HG02610 (cell line): ENCODE results near the gene TSC1.

Experiments used
- ATAC-seq: cut with Tn5 transposase; IDR thresholded peaks from one replicate; pipeline ENCODE4 v1.9.1; 2021; ENCODE audit warnings: mild to moderate bottlenecking, moderate library complexity; ENCODE audit not compliant: unreplicated experiment

Gene TSC1

DNA sequence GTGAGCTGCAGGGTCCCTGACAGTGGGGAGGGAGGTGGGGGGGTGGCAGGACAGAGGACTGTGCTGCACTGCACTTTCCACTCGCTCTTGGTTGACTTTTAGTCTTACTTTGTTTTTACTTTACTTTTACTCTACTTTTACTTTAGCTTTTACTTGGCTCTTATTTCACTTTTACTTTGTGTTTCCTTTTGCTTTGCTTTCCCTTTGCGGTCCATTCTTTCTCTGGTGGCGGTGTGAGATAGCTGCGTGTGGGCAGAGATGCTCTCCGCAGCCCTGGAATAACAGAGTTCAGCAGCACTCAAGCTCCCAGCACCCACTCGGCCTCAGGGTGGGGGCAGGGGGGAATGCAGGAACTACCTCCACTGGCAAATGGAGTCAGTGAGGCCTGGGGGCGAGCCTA lies 71.0 kb downstream of the TSC1 start:
- no peak for ATAC-seq

DNA sequence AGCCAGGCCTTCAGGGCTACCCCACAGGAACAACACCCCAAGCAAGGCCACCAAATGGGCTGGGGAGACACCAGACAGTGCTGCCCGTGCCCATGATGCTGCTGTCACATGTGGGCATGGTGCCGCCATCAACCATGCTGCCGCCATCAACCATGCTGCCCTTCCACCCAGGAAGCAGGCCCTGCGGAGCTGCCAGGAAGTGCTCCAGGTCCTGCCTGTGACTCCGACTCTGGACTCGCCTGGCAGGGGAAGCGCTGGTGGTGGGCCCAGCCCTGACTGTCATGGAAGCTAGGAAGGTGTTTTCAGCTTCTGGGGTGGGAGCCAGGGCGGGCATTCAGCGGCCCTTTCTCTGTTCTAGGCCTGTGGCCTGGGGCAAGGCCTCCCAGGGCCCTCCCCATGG lies 75.2 kb downstream of the TSC1 start:
- ATAC-seq: no peak

DNA sequence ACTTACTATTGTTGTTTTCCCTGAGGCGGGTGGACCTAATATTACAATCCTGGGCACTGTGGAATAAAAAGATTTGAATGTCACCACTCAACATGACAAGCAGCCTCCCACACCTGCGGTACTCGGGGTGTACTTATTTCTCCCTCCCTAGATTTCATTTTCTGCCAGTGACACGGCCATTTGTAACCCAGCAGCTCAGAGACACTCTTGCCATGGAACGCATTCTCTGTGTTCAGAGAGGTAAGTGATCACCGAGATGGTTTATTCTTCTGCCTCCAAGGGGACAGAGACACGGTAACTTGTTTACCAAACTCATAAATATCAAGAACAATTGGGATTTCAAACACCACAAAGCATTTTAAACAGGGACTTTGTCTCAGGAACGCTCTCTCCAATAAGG lies 77.5 kb downstream of the TSC1 start:
- no peak for ATAC-seq

DNA sequence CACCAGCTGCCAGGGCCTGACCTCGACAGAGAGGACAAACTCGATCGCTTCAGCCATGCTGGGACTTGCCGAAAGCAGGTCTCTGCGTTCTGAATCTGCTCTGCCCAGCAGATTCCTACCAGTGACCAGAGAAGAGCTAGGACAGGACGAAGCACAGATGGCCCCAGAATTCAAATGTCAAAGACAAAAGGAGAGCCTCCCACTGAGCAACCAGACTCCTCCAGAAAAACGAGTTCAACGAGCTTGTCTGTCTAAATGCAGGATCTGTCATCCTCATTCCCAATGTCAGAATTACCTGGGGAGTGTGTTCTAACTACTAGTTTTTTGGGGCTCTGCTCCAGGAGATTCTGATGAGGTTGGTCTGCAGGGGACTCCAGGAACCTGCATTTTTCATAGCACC lies 79.7 kb downstream of the TSC1 start:
- no peak for ATAC-seq

DNA sequence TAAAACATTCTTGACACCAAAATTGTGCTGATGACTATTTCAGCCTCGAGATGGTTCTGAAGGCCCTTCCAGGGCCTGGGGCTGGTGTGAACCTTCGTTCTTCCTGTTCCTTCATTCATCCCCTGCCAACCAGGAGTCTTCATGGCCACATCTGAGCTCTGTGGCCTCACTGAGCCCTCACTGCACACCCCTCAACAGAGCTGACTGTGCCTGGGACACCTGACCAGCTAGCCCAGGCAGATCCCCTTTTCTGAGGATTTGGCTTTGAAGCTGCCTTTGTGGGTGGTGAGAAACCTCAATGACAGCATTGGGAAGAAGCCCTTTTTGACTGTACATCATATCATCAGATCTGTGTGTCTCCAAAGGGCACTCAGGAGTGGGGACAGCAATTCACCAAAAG lies 80.1 kb downstream of the TSC1 start:
- ATAC-seq: no peak

DNA sequence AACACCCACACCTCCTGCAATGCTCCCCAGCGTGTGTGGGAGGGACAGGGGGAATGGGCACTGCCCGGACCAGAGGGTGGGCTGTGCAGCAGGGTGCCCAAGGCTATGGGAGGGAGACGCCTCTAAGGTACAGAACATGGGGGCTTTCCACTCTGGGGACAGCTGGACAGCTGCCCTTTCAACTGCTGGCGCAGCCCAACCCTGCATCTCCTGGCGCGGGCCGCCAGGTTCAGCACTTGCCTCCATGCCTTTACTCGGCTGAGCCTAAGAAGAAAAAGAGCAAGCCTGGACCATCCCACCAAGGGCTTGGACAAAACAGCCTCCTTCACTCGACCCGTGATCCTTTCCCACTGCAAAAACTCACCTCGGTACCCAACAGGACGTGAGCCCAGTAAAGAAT lies 81.3 kb downstream of the TSC1 start:
- no peak for ATAC-seq

- ATAC-seq: no peak
Measured at GRCh38 chr9:132862533-132862932, 81.9 kb downstream of the TSC1 start.

DNA sequence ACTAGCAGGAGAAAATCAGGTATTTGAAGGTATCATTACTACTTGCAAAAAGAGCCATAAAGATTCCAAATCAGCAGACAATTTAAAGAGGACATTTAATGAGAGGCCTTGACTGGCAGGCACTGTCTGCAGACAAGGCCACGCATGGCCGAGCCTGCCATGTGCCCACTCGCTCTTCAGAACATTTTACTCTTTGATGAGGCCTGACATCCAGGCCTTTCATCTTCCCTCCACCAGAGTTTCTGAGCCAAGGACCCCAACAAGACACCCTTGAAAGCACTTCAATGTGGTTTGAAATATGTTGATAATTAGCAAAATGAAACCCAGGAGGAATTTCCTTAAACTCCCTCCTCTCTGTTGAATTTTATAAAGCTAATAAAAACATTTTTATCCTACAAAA lies 82.8 kb downstream of the TSC1 start:
- ATAC-seq: no peak

DNA sequence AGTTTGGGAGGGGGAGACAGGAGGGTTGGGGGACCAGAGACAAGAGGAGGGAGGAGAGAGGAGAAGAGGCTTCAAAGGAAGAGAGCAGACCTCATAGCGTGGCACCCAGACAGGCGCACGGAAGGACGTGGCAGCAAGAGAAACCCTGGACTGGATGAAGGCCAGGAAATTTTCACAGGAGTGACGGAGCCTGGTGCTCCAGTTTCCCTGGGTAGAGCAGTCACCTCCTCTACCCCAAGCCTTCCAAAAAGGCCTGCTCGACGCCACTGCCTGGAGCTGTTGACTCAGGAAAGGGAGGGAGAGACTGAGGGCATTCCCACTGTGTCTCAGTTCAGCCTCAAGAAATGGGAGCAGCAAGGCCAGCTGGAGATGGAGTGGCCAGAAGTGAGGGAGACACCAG lies 85.7 kb downstream of the TSC1 start:
- no peak for ATAC-seq

GRCh38 chr9:132857616-132858342 lies 86.6 kb downstream of the TSC1 start:
- ATAC-seq: no peak

- no peak for ATAC-seq
Measured at GRCh38 chr9:132857031-132857430, 87.4 kb downstream of the TSC1 start.

- no peak for ATAC-seq
Measured at GRCh38 chr9:132855904-132856303, 88.5 kb downstream of the TSC1 start.

DNA sequence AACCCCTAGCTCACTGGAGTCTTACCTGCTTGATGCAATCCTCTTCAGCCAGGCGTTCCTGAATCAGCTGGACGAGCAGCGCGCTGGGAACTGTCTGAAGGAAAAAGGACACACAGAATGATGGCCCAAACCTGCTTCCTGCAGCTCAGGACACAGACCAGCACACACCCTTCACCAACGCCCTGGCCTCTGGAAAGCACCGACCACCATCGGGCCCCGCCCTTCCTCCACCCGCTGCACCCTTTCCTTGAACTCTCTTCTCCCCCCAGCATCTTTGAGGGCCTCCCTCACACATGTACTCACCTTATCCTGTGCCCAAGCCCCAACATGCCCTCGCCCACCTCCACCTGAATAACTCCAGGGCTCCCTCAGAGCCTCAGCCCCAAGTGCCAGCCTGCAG lies 89.6 kb downstream of the TSC1 start:
- ATAC-seq: no peak

DNA sequence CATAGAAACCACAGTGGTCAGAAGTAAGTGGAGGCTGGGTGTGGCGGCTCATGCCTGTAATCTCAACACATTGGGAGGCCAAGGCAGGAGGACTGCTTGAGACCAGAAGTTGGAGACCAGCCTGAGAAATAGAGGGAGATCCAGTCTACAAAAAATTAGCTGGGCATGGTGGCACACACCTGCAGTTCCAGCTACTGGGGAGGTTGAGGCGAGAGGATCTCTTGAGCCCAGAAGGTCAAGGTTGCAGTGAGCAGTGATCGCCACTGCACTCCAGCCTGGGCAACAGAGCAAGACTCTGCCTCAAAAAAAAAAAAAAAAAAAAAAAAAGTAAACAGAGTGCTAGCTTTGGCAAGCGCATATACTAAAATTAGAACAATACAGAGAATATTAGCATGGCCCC lies 90.9 kb downstream of the TSC1 start:
- no peak for ATAC-seq

GRCh38 chr9:132849185-132849706 lies 95.2 kb downstream of the TSC1 start:
- ATAC-seq: no peak

GRCh38 chr9:132846918-132847515 lies 97.4 kb downstream of the TSC1 start:
- ATAC-seq: no peak

GRCh38 chr9:132846109-132846917 lies 98.1 kb downstream of the TSC1 start:
- no peak for ATAC-seq

- no peak for ATAC-seq
Measured at GRCh38 chr9:132842124-132843044, 102.0 kb downstream of the TSC1 start.
